ENCODE measurements around the gene PMM2.

DNA sequence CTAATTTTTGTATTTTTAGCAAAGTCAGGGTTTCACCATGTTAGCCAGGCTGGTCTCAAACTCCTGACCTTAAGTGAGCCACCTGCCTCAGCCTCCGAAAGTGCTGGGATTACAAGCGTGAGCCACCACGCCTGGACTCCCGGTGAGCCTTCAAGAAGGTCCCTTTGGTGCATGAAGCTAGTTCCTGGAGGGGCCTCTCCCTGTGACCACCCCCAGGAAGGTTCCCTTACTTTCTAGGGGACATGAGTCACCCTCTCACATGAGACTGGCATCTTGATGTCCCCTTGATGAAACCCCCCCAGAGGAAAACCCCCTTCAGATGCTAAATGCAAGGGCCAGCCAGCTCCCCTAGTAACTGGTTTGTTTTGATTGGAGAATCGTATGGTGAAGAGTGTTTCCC, 58.3 kb downstream of the PMM2 start:
- TF ChIP-seq BMI1 (IDR thresholded peaks at IDR 0.05; ENCODE audit: low read length) (no peak), ZNF124 (CRISPR knock-in tag; IDR thresholded peaks at IDR 0.05) (no peak), SRSF1 (IDR thresholded peaks at IDR 0.05; ENCODE audit: low read depth, low read length) (no peak)
- TF ChIP-seq, protein P1, sequence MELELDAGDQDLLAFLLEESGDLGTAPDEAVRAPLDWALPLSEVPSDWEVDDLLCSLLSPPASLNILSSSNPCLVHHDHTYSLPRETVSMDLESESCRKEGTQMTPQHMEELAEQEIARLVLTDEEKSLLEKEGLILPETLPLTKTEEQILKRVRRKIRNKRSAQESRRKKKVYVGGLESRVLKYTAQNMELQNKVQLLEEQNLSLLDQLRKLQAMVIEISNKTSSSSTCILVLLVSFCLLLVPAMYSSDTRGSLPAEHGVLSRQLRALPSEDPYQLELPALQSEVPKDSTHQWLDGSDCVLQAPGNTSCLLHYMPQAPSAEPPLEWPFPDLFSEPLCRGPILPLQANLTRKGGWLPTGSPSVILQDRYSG (tag; conservative IDR thresholded peaks at IDR 0.05; ENCODE audit: low read depth) = no peak
- TF ChIP-seq, protein P2, sequence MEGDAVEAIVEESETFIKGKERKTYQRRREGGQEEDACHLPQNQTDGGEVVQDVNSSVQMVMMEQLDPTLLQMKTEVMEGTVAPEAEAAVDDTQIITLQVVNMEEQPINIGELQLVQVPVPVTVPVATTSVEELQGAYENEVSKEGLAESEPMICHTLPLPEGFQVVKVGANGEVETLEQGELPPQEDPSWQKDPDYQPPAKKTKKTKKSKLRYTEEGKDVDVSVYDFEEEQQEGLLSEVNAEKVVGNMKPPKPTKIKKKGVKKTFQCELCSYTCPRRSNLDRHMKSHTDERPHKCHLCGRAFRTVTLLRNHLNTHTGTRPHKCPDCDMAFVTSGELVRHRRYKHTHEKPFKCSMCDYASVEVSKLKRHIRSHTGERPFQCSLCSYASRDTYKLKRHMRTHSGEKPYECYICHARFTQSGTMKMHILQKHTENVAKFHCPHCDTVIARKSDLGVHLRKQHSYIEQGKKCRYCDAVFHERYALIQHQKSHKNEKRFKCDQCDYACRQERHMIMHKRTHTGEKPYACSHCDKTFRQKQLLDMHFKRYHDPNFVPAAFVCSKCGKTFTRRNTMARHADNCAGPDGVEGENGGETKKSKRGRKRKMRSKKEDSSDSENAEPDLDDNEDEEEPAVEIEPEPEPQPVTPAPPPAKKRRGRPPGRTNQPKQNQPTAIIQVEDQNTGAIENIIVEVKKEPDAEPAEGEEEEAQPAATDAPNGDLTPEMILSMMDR (IDR thresholded peaks at IDR 0.05 in 2 of 3, conservative IDR thresholded peaks at IDR 0.05 in 1 of 3; ENCODE audit: insufficient read depth in 2 of 3, low read depth in 1 of 3, low read length in 3 of 3) = no peak
- TF ChIP-seq, protein P3, sequence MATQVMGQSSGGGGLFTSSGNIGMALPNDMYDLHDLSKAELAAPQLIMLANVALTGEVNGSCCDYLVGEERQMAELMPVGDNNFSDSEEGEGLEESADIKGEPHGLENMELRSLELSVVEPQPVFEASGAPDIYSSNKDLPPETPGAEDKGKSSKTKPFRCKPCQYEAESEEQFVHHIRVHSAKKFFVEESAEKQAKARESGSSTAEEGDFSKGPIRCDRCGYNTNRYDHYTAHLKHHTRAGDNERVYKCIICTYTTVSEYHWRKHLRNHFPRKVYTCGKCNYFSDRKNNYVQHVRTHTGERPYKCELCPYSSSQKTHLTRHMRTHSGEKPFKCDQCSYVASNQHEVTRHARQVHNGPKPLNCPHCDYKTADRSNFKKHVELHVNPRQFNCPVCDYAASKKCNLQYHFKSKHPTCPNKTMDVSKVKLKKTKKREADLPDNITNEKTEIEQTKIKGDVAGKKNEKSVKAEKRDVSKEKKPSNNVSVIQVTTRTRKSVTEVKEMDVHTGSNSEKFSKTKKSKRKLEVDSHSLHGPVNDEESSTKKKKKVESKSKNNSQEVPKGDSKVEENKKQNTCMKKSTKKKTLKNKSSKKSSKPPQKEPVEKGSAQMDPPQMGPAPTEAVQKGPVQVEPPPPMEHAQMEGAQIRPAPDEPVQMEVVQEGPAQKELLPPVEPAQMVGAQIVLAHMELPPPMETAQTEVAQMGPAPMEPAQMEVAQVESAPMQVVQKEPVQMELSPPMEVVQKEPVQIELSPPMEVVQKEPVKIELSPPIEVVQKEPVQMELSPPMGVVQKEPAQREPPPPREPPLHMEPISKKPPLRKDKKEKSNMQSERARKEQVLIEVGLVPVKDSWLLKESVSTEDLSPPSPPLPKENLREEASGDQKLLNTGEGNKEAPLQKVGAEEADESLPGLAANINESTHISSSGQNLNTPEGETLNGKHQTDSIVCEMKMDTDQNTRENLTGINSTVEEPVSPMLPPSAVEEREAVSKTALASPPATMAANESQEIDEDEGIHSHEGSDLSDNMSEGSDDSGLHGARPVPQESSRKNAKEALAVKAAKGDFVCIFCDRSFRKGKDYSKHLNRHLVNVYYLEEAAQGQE (IDR thresholded peaks at IDR 0.05; ENCODE audit: borderline replicate concordance) = no peak
- TF ChIP-seq, protein P3 (CRISPR knock-in tag; IDR thresholded peaks at IDR 0.05; ENCODE audit: low read depth) = no peak
- TF ChIP-seq, protein P4, sequence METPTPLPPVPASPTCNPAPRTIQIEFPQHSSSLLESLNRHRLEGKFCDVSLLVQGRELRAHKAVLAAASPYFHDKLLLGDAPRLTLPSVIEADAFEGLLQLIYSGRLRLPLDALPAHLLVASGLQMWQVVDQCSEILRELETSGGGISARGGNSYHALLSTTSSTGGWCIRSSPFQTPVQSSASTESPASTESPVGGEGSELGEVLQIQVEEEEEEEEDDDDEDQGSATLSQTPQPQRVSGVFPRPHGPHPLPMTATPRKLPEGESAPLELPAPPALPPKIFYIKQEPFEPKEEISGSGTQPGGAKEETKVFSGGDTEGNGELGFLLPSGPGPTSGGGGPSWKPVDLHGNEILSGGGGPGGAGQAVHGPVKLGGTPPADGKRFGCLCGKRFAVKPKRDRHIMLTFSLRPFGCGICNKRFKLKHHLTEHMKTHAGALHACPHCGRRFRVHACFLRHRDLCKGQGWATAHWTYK (CRISPR knock-in tag; IDR thresholded peaks at IDR 0.05) = no peak

All from K562 (cell line).